ENCODE measurements around the gene OVCA2. TPM values are rescaled to one million over a fixed set of nuclear protein-coding genes. Genes with fewer than 3 reads are reported as not detected.

Gene OVCA2
- total RNA-seq, 1 donor from 2014 or later = 48.8 TPM

GRCh38 chr17:2030779-2031163 lies 11.1 kb upstream of the OVCA2 start:
- intact Hi-C loops (cut with micrococcal nuclease) = loop anchor here (1.0 to 2.0 kb wide), 9 partner anchors 11 to 381 kb away; partner anchors contain the start of genes MNT, PRPF8, RILP and SMG6

- intact Hi-C loops (cut with micrococcal nuclease) = no loop called here
Measured at GRCh38 chr17:2033153-2033552, 8.7 kb upstream of the OVCA2 start.

- intact Hi-C loops (cut with micrococcal nuclease) = no loop called here
Measured at GRCh38 chr17:2034157-2034556, 7.7 kb upstream of the OVCA2 start.

- intact Hi-C loops (cut with micrococcal nuclease) = no loop called here
Measured at GRCh38 chr17:2034806-2035540, 6.8 kb upstream of the OVCA2 start.

- intact Hi-C loops (cut with micrococcal nuclease) = no loop called here
Measured at GRCh38 chr17:2035541-2036488, 6.0 kb upstream of the OVCA2 start.

- intact Hi-C loops (cut with micrococcal nuclease) = no loop called here
Measured at GRCh38 chr17:2037155-2037554, 4.7 kb upstream of the OVCA2 start.

- intact Hi-C loops (cut with micrococcal nuclease) = loop anchor here (5.0 kb wide), 2 partner anchors 168 to 373 kb away; no protein-coding TSS in a partner anchor
Measured at GRCh38 chr17:2040219-2040827, 1.5 kb upstream of the OVCA2 start.

- intact Hi-C loops (cut with micrococcal nuclease) = loop anchor here (1.0 to 5.0 kb wide), 6 partner anchors 8 to 374 kb away; partner anchors contain the start of genes DPH1 and RTN4RL1
Measured at GRCh38 chr17:2040942-2041560, 771 bp upstream of the OVCA2 start.

- intact Hi-C loops (cut with micrococcal nuclease) = loop anchor here (2.0 to 5.0 kb wide), 3 partner anchors 170 to 375 kb away; partner anchors contain the start of gene MNT
Measured at GRCh38 chr17:2042390-2042847, 597 bp downstream of the OVCA2 start.

- intact Hi-C loops (cut with micrococcal nuclease) = loop anchor here (2.0 to 5.0 kb wide), 3 partner anchors 171 to 376 kb away; partner anchors contain the start of gene MNT
Measured at GRCh38 chr17:2042933-2043332, 1.1 kb downstream of the OVCA2 start.

GRCh38 chr17:2043785-2044184 lies 2.0 kb downstream of the OVCA2 start:
- intact Hi-C loops (cut with micrococcal nuclease) = loop anchor here (2.0 to 5.0 kb wide), 3 partner anchors 171 to 376 kb away; partner anchors contain the start of gene MNT

GRCh38 chr17:2044263-2044894 lies 2.6 kb downstream of the OVCA2 start:
- intact Hi-C loops (cut with micrococcal nuclease) = loop anchor here (5.0 kb wide), 2 partner anchors 172 to 377 kb away; no protein-coding TSS in a partner anchor

GRCh38 chr17:2047590-2047989 lies 5.8 kb downstream of the OVCA2 start:
- intact Hi-C loops (cut with micrococcal nuclease) = no loop called here

GRCh38 chr17:2048805-2049204 lies 7.0 kb downstream of the OVCA2 start:
- intact Hi-C loops (cut with micrococcal nuclease) = loop anchor here (1.0 kb wide), 2 partner anchors 8 to 19 kb away; partner anchors contain the start of gene DPH1

- intact Hi-C loops (cut with micrococcal nuclease) = loop anchor here (1.0 kb wide), 2 partner anchors 8 to 19 kb away; partner anchors contain the start of gene DPH1
Measured at GRCh38 chr17:2049333-2050299, 7.8 kb downstream of the OVCA2 start.

GRCh38 chr17:2050300-2051060 lies 8.7 kb downstream of the OVCA2 start:
- intact Hi-C loops (cut with micrococcal nuclease) = no loop called here

- intact Hi-C loops (cut with micrococcal nuclease) = no loop called here
Measured at GRCh38 chr17:2051061-2051932, 9.5 kb downstream of the OVCA2 start.
